ENCODE results near the gene GEMIN7. TPM values are rescaled to one million over a fixed set of nuclear protein-coding genes. Genes with fewer than 3 reads are reported as not detected.
A peak's percentile ranks its signal among the peaks of the same experiment; 100 is the strongest.

Gene GEMIN7
- total and polyA plus RNA-seq, 12 donors: 4.0 to 29.0 (median 16.3) TPM

GRCh38 chr19:45128806-45129205 is 49.7 kb downstream of the GEMIN7 start:
- Histone ChIP-seq H3K27me3 (no peaks in the 10 kb centered on the region), H3K4me1 (replicated peaks in 1 of 2) (peaks cover 0 to 22% of the 10 kb centered on the region in 2 donors), H3K4me3 (no peak overlapping the region), H3K27ac (peak overlapping the region in 3 of 5 donors; percentile 6 to 56 (median 56)), H3K36me3 (replicated peaks in 1 of 2) (no peaks in the 10 kb centered on the region), H3K9me3 (replicated peaks in 1 of 3) (no peaks in the 10 kb centered on the region)
- intact Hi-C loops (cut with DNase I): loop anchor here in 1 of 2 donors (5.0 kb wide), 1 partner anchor 37 kb away; the partner anchor contains the start of gene PPP1R37
- TF ChIP-seq POLR2A (IDR thresholded peaks at IDR 0.05): no peak
- no peak for TF ChIP-seq CTCF (IDR thresholded peaks at IDR 0.05)
- DNase-seq: peak in 4 of 7 donors; percentile 48 to 65 (median 57)
- WGBS, 4 donors: 36 to 75% (median 43%) methylated on average over 1 to 5 of the region's 5 CpGs

GRCh38 chr19:45130236-45130635 is 51.2 kb downstream of the GEMIN7 start:
- Histone ChIP-seq H3K9me3 (replicated peaks in 1 of 3) (no peaks in the 10 kb centered on the region), H3K4me1 (replicated peaks in 1 of 2) (peaks cover 0 to 22% of the 10 kb centered on the region in 2 donors), H3K27ac (peak overlapping the region in 2 of 5 donors; percentile 16 to 49), H3K4me3 (no peak overlapping the region), H3K36me3 (replicated peaks in 1 of 2) (no peaks in the 10 kb centered on the region), H3K27me3 (no peaks in the 10 kb centered on the region)
- 84 to 93% (median 89%) methylated on average over 12 to 13 of the region's 13 CpGs for WGBS, 4 donors
- TF ChIP-seq CTCF (IDR thresholded peaks at IDR 0.05) (no peak), POLR2A (IDR thresholded peaks at IDR 0.05) (no peak)
- intact Hi-C loops (cut with DNase I): no loop called here
- no peak for DNase-seq

- Histone ChIP-seq H3K9me3 (replicated peaks in 1 of 3) (no peaks in the 10 kb centered on the region), H3K27me3 (no peaks in the 10 kb centered on the region), H3K36me3 (replicated peaks in 1 of 2) (no peaks in the 10 kb centered on the region), H3K27ac (peak overlapping the region in 2 of 5 donors; percentile 16 to 49), H3K4me1 (replicated peaks in 1 of 2) (peaks cover 0 to 20% of the 10 kb centered on the region in 2 donors), H3K4me3 (no peak overlapping the region)
- intact Hi-C loops (cut with DNase I): no loop called here
- no peak for TF ChIP-seq POLR2A (IDR thresholded peaks at IDR 0.05)
- TF ChIP-seq CTCF (IDR thresholded peaks at IDR 0.05): peak in 5 of 6 experiments; percentile 34 to 51 (median 46)
- peak in 6 of 7 donors; percentile 56 to 71 (median 66) for DNase-seq
- WGBS, 4 donors: 34 to 54% (median 46%) methylated on average over 7 to 13 of the region's 13 CpGs
Observed at GRCh38 chr19:45130888-45131615, 52.0 kb downstream of the GEMIN7 start.

- WGBS, 4 donors: 86 to 96% (median 95%) methylated on average over 8 of the region's 8 CpGs
Observed at GRCh38 chr19:45133661-45134060, 54.6 kb downstream of the GEMIN7 start.

More at GRCh38 chr19:45133661-45134060, 54.6 kb downstream of the GEMIN7 start:
- H3K27ac ChIP-seq: no peak overlapping the region
- H3K36me3 ChIP-seq (replicated peaks in 1 of 2): no peaks in the 10 kb centered on the region
- no peak for DNase-seq
- H3K4me3 ChIP-seq: no peak overlapping the region
- H3K9me3 ChIP-seq (replicated peaks in 1 of 3): no peaks in the 10 kb centered on the region
- TF ChIP-seq CTCF (IDR thresholded peaks at IDR 0.05) (no peak), POLR2A (IDR thresholded peaks at IDR 0.05) (no peak)
- no peaks in the 10 kb centered on the region for H3K27me3 ChIP-seq
- H3K4me1 ChIP-seq (replicated peaks in 1 of 2): peaks cover 17 to 31% of the 10 kb centered on the region in 2 donors
- intact Hi-C loops (cut with DNase I): no loop called here

All from adrenal gland (tissue), 12 donors.